Stimulated activated CD8-positive, alpha-beta memory T cell treated with anti-CD3 and anti-CD28 coated beads, Interleukin-15, amount 100 ng/mL, for 1 hour (primary cell): Measurements from ENCODE around the gene SCD5.

Source experiments
- DNase-seq: peaks from one replicate; pipeline ENCODE4 v3.0.0-alpha.2; 2020; ENCODE audit warnings: low read depth

The SCD5 gene

DNA sequence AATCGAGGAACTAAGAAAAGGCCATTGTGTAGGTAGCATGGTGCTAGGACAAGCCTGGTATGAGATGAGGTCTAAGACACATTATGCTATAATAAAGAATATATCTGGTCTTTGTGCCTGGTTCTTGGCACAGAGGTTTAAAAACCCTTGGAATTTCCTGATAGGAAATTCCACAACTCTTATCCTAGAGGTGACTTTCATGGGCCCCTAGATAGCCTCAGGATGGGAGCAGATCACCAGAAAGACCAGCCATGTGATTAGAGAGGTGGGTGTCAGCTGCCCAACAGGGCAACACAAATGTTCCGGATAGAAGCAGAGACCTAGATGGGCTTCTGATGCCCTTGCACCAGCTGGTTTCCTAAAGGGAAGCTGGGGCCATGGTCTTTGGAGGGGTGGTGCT, 107.2 kb downstream of the SCD5 start:
- DNase-seq = no peak

DNA sequence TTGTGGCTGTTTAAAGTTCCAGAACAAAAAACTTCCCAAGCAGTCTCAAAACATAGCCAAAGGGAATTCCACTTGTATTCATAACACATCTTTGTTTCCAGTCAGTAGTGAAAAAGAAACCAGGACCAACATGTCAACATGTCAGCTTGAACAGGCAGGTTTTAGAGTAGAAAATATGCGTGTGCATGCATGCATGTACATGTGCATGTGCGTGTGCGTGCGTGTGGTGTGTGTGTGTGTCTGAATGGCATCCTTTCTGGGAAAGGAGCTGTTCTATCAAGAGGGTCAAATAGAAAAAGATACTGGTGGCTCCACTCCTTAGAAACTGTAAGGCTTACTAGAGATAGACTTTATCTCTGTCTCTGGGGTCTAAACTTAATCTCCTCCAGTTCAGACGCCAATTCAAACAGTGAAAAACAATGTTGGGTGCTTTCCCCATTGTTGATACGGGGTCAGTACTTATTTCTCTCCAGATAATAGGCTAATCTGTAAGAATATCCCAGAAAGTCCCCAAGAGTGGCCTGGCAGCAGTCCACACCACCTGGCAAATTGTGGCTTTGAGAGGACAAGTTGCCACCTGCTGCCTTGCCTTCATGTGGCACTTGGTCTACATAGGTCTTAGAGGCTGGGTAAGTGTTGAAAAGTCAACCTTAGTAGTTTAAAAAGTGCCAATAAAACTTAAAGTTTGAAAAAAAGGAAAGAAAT, 110.4 kb downstream of the SCD5 start:
- DNase-seq = no peak

DNA sequence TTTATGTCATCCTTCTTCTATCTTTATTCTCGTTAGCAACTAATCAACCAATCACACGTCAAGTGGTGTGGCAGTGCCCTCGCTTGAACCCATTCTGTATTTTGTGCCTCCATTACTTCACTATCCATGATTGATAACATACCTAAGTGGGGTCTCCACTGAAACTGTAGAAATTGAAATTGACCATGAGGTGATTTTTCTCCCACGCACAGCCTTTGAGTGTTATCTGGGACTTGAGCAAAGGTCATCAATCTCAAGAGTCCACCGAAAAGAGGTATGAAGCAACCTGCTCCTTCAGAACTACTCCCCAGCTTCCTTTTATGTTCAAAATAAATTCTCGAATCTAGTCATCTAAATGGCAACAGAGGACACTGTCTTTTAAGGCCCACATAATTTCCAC, 111.1 kb downstream of the SCD5 start:
- DNase-seq = no peak

GRCh38 chr4:82681754-82682153, 116.8 kb downstream of the SCD5 start:
- no peak for DNase-seq

- no peak for DNase-seq
These were observed 117.8 kb downstream of the SCD5 start for GRCh38 chr4:82680834-82681233.

- no peak for DNase-seq
These were observed 119.1 kb downstream of the SCD5 start for GRCh38 chr4:82679531-82679930.

- no peak for DNase-seq
These were observed 120.5 kb downstream of the SCD5 start for GRCh38 chr4:82678051-82678450.

GRCh38 chr4:82677327-82677726, 121.3 kb downstream of the SCD5 start:
- DNase-seq = no peak

DNA sequence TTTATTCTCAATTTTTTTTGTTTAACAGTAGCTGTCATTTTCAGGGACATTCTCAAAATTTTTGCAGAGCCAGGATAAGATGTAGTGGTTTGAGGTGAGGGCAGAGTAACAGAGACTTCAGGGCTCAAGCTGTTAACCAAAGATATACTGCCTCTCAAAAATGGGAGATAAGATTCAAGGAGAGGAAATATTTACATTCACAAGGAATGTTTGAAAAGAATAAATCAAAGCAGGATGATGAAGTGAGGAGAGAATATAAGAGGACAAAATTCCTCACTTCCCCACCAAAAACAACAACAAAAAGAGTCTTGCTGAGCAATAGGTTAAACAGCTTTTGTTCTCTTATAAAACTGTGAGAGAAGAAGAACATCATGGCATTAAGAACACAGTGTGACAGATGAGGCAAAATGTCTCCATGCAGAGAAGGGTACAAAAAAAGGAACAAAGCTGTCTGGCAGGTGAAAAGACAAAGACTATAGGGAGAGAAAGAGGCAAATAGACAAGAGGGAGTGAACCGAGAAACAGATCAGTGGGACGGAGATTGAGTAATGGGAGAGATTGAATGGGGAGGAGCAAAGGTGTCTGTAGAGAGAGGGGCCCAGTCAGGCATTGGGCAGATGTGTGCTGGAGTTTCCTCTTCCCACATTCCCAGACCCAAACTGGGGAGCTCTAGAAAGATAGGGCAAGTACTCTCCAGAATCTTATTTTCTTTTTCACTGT, 130.7 kb downstream of the SCD5 start:
- DNase-seq = no peak

DNA sequence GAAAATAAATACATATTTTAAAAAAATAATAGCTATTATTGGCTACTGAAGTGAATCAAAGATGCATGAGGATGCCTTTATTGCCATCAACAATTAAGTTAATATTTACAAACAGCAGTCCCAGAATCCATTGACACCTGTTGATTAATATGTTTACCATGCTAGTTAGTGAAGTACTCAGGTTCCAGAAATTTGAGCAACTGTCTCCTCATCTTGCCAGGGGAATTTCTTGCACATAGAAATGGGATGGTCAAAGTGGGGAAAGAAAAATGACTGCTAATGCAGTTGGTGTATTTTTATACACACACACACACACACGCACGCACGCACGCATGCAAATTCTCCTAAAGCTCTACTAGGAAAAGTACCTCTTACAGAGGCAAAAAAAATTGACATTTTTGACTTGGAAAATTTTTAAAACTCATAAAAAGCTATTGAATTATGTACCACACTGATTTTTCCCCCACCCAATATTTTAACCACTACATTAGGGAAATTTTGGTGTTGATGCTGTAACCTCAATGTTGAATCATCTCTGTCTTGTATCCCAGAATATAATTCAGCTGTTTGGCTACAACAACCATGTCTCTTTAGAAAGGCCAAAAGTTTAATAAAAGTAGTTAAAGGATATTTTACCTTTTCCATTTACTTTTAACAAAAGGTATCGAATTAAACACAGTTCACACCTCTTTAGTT, 131.5 kb downstream of the SCD5 start:
- no peak for DNase-seq

DNA sequence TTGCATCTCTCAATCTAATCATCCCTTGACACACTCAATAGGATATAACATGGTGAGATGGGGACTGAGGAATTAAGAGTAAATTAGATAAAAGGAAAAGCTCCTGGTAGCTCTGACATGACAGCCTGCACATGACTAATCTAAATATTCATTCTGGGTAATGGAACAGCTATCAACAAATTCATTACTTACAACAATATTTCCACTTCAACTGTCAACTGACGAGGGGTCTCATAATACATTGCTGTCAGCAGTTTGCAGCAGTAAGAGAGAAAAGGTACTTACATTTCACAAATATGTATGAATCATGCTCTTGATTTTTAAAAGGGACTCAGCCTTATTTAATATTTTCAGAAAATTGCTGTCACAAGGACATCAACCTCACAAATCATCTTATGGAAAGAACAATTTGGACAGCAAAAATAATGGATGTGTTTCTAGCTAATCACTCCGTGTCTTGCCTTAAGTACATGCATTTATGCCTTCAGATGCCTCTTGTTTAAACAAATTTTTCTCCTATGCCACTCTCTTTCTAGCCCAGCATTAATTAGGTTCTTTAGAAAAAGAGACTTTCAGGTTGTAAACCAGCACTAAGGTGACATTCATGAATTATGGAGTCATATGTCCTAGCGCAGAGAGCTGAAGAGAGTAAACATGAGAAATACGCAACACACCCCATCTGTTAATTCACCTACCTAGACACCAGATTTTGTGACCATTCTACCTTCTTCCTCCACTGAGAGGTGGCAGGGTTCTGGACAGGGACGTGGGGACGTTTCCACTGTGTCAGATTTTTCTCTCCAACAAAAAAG, 137.2 kb downstream of the SCD5 start:
- DNase-seq = no peak

- DNase-seq = no peak
These were observed 146.5 kb downstream of the SCD5 start for GRCh38 chr4:82652062-82652461.

DNA sequence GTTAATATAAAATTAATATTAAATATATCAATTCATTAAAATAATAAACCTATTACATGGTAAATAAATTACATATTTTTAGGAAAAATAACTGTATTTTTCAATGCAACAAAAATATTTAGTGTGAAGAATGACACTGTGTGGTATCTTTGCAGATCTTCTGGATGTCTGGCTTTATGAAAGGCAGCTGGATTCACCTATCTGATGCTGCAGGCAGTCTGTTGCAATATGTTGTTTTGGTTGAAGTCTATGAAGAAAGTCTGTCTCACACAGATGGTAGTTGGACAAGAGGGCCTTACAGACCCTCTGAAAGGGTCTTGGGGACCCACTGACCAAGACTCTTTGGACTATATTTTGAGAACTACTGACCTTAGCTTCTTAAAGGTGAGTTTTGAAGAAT, 147.7 kb downstream of the SCD5 start:
- DNase-seq = no peak

- DNase-seq = no peak
These were observed 150.2 kb downstream of the SCD5 start for GRCh38 chr4:82648356-82648755.

DNA sequence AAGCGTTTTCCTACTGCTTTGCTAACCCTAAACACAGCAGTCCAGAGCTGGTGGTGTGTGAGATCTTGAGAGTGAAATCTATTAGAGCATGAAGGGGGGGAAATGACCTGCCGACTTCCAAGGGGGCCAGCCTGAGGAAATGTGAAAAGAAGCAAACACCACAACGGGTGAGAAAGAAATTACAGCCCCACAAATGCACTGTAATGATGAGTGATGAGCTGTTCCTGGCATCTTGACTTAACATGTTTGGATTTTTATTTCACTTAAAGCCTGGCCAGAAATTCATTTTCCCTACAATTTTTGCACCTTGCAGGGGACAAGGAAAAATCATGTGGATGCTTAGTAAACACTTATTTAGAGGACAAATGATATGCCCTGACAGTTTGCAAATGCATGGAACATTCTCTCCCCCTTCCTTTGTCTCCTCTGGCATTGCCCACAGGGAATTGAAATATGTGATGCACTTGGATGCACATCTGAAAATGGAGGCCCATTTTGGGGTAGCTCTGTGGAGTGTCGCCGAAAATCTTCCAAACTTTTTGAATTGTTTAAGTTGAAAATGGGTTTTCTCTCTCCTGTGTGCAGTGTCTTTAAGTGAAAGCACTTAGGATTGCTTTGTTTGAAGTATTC, 152.5 kb downstream of the SCD5 start:
- DNase-seq = no peak

DNA sequence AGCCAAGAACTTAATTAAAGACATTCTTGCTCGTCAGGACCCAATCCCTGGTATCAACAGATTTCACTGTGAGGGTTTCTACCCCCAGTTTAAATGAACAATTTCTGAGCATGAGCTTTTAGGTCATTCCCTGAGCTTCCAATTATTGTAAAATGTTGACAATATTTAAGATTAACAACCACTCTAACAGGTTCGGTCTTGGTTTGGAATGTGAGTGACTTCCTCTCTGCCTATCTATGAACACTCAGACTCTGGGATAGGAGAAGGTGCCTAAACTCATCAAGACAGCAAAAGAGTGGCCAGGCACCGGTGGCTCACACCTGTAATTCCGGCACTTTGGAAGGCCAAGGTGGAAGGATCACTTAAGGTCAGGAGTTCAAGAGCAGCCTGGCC, 153.9 kb downstream of the SCD5 start:
- DNase-seq = no peak

DNA sequence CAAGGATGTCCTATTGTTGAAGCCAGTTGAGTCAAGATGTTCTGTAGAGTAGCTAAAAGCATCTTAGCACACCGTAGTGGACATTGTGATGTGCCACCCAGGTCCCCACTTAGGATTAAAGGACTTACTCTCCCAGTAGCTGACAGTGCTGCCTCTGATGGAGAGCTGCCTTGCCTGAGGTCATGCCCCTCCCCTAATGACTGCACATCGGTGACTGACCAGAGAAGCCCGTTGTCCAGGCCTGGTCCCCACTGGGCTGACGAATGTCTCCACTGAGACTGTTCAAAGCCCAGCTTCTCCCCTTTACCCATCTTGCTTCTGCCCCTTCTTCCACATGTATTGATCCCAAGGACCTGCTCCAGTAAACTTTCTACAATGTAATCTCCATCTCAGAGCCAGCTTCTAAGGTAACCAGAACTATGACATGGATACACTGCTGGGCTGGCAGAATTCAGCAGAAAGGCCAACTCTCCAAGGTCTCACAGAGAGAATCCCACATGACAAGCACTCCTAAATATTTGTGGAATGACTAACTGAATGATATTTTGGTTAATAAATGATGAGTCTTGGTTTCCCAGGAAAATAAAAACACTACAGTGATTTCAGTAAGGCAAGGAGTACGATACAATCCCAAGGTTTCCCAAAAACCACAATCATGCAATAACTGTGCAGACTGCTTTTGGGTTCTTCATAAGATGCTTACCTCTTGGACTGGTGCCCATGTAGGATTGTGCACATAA, 154.4 kb downstream of the SCD5 start:
- no peak for DNase-seq

- no peak for DNase-seq
These were observed 156.3 kb downstream of the SCD5 start for GRCh38 chr4:82642331-82642730.

DNA sequence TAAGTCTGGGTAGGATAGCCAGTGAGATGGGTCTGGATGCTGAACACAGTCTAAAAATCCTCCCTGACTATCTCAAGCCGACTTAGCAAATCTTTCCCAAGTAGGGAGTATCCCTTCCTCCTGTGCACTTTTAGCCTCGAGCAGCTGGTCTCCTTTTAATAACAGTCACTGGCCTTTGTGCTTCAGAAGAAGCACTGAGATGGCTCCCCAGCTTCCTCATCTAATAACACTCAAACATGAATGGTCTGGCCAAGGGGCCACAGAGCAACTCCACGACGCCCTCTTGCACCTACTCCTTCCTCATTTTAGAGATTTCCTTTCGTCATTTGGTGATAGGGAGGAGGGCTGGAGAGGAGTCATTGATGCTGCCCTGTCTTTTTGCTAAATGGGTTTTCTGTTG, 158.1 kb downstream of the SCD5 start:
- DNase-seq = no peak

DNA sequence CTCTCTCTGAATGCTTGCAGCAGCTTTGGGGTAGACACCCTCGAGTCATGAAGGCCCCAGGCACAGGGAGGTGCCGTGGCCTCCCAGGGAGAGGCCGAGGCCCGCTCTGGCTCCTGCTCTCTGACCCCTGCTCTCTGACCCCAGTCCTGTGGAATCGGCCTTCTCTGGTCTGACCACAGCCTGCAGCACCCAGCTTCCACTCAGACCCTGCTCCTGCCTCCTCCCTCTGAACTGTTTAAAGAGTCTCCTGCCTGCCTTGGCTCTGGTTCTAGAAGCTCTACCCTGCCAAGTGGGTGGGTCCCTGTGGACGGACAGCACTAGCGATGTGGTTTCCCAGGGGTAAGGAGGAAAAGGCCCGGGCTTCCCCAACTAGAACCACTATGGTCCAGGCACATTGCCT, 158.6 kb downstream of the SCD5 start:
- DNase-seq = no peak

GRCh38 chr4:82638479-82638878, 160.1 kb downstream of the SCD5 start:
- DNase-seq = no peak
